SK-N-MC (cell line): ENCODE data around the gene PRDM16.

Experiments
- EZH2 ChIP-seq: fragments of 200-600 bp; sonication (generic); IDR thresholded peaks from one replicate; pipeline ENCODE4 v1.6.1; 2017; ENCODE audit warnings: antibody characterized with exemption
- POLR2AphosphoS5 ChIP-seq: IDR thresholded peaks from 2 replicates; pipeline ENCODE4 v1.6.1; 2012; ENCODE audit warnings: mild to moderate bottlenecking, low read depth, low read length, borderline replicate concordance

- TF ChIP-seq EZH2 (no peak), POLR2AphosphoS5 (no peak)
These were observed 150.9 kb downstream of the PRDM16 start for GRCh38 chr1:3219791-3220467.
